Measurements from ENCODE around the gene LRCH4. TPM values are rescaled to one million over a fixed set of nuclear protein-coding genes. Genes with fewer than 3 reads are reported as not detected.

The LRCH4 gene
- total and polyA plus RNA-seq, 2 of the 13 experiments (the other 11 are each of a cell fraction or from before 2014, with no cell fraction given) = 7.0 to 9.3 TPM

- TF ChIP-seq SNAPC4 (CRISPR knock-in tag; IDR thresholded peaks at IDR 0.05) (no peak), GPN1 (CRISPR knock-in tag; IDR thresholded peaks at IDR 0.05; ENCODE audit: borderline replicate concordance) (no peak), KDM6A (CRISPR knock-in tag; IDR thresholded peaks at IDR 0.05; ENCODE audit: low read depth) (no peak), ONECUT2 (CRISPR knock-in tag; IDR thresholded peaks at IDR 0.05) (no peak), NCOA2 (CRISPR knock-in tag; IDR thresholded peaks at IDR 0.05) (no peak), SMAD3 (CRISPR knock-in tag; IDR thresholded peaks at IDR 0.05) (no peak), RBFOX2 (IDR thresholded peaks at IDR 0.05; ENCODE audit: low read depth, low read length) (peak; percentile 39), ZMYM2 (CRISPR knock-in tag; IDR thresholded peaks at IDR 0.05) (no peak), KDM2A (CRISPR knock-in tag; IDR thresholded peaks at IDR 0.05; ENCODE audit: borderline replicate concordance, low read depth) (no peak), ZNF574 (CRISPR knock-in tag; IDR thresholded peaks at IDR 0.05) (0 out of 2 replicates have a peak, but pooled peaks have one; percentile 14), ZNF513 (CRISPR knock-in tag; conservative IDR thresholded peaks at IDR 0.05) (no peak), ZBTB38 (CRISPR knock-in tag; IDR thresholded peaks at IDR 0.05) (no peak), ZNF883 (CRISPR knock-in tag; IDR thresholded peaks at IDR 0.05; ENCODE audit: not compliant biosample characterization) (no peak), ZNF282 (IDR thresholded peaks at IDR 0.05; ENCODE audit: partially characterized antibody) (no peak), ZC3H4 (CRISPR knock-in tag; IDR thresholded peaks at IDR 0.05; ENCODE audit: borderline replicate concordance) (no peak), ZNF724P (CRISPR knock-in tag; IDR thresholded peaks at IDR 0.05; ENCODE audit: borderline replicate concordance) (no peak), EZH2 (conservative IDR thresholded peaks at IDR 0.05; ENCODE audit: low read depth, low read length) (no peak)
- TF ChIP-seq, protein P1, sequence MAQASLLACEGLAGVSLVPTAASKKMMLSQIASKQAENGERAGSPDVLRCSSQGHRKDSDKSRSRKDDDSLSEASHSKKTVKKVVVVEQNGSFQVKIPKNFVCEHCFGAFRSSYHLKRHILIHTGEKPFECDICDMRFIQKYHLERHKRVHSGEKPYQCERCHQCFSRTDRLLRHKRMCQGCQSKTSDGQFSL (CRISPR knock-in tag; IDR thresholded peaks at IDR 0.05) = peak; percentile 88
- TF ChIP-seq, protein P2, sequence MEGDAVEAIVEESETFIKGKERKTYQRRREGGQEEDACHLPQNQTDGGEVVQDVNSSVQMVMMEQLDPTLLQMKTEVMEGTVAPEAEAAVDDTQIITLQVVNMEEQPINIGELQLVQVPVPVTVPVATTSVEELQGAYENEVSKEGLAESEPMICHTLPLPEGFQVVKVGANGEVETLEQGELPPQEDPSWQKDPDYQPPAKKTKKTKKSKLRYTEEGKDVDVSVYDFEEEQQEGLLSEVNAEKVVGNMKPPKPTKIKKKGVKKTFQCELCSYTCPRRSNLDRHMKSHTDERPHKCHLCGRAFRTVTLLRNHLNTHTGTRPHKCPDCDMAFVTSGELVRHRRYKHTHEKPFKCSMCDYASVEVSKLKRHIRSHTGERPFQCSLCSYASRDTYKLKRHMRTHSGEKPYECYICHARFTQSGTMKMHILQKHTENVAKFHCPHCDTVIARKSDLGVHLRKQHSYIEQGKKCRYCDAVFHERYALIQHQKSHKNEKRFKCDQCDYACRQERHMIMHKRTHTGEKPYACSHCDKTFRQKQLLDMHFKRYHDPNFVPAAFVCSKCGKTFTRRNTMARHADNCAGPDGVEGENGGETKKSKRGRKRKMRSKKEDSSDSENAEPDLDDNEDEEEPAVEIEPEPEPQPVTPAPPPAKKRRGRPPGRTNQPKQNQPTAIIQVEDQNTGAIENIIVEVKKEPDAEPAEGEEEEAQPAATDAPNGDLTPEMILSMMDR (CRISPR knock-in tag; IDR thresholded peaks at IDR 0.05) = peak; percentile 46
Observed at GRCh38 chr7:100573691-100574361, 12.1 kb downstream of the LRCH4 start, which contains the start of gene SAP25 (continued).

Measured in HepG2 (cell line).